ENCODE results near the gene CLDN9.

Gene CLDN9

GRCh38 chr16:3007059-3007956 is 5.4 kb upstream of the CLDN9 start:
- Histone ChIP-seq H4K20me1 (peaks cover 0 to 5% (median 0%) of the 10 kb centered on the region in 11 experiments; a peak in 4 of 22 replicates), H3K27me3 (peaks cover 46 to 97% (median 82%) of the 10 kb centered on the region in 11 experiments), H3K9ac (peak overlapping the region in 8 of 11 experiments; percentile 4 to 53 (median 39); a peak in 13 of 22 replicates), H3K4me3 (peak overlapping the region; percentile 28 to 64 (median 46); a peak in 19 of 20 replicates), H3K9me3 (replicated peaks in 1 of 11) (no peaks in the 10 kb centered on the region), H3K4me1 (peaks cover 37 to 60% (median 42%) of the 10 kb centered on the region in 10 experiments), H3K4me2 (peak overlapping the region; percentile 89 to 100 (median 99)), H3K36me3 (no peaks in the 10 kb centered on the region), H3K27ac (peak overlapping the region in 7 of 11 experiments; percentile 20 to 57 (median 42); a peak in 7 of 22 replicates)
- no peak for TF ChIP-seq Cebpa-rat (IDR thresholded peaks at IDR 0.05)

DNA sequence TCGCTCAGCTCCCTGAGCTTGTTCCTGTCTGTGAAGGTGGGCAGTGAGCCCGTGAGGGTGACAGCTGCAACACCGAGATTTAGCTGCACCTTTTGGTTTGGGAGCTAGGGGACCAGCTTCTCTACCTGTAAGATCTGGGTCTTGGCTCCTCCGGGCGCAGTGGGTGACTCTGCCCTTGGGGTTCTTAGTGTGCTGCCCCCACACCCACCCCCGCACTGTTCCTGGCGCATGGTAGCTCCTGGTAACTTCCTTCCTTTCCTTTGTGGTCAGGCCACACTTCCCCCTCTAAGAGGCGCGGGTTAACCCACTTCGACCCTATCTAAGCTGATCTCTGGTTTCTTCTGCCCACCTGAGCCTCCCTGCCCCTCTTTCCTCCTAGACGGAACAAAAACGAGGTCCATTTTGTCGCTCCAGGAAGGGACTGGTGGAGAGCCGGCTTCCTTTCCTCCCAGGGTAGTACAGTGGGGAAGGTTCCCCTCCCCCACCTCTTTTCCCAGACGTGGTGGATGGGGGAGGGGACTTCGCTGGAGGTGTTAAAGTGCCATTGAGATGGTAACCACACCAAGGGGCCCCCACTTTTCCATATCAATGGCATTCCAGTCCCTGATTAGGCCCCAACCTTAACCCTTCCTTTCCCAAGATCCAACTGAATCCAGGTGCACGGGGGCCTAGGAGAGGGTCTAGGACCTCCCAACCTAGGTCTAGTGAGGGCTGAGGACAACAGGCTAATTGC is 4.6 kb upstream of the CLDN9 start:
- Histone ChIP-seq H3K9ac (peak overlapping the region in 9 of 11 experiments; percentile 4 to 53 (median 37); a peak in 14 of 22 replicates), H3K36me3 (no peaks in the 10 kb centered on the region), H3K27me3 (peaks cover 54 to 97% (median 82%) of the 10 kb centered on the region in 11 experiments), H3K27ac (peak overlapping the region in 9 of 11 experiments; percentile 20 to 58 (median 42); a peak in 14 of 22 replicates), H3K4me1 (peaks cover 41 to 64% (median 49%) of the 10 kb centered on the region in 10 experiments), H3K9me3 (replicated peaks in 1 of 11) (no peaks in the 10 kb centered on the region), H3K4me3 (peak overlapping the region; percentile 28 to 64 (median 46)), H3K4me2 (peak overlapping the region; percentile 89 to 100 (median 99)), H4K20me1 (peaks cover 0 to 9% (median 0%) of the 10 kb centered on the region in 11 experiments; a peak in 6 of 22 replicates)
- TF ChIP-seq Cebpa-rat (IDR thresholded peaks at IDR 0.05) = no peak

GRCh38 chr16:3008690-3009037 is 4.1 kb upstream of the CLDN9 start:
- Histone ChIP-seq H3K9me3 (replicated peaks in 1 of 11) (no peaks in the 10 kb centered on the region), H3K9ac (peak overlapping the region in 1 of 11 experiments; percentile 48; a peak in 1 of 22 replicates), H3K4me3 (peak overlapping the region in 7 of 10 experiments; percentile 39 to 64 (median 47); a peak in 9 of 20 replicates), H3K4me1 (peaks cover 41 to 65% (median 50%) of the 10 kb centered on the region in 10 experiments), H3K36me3 (no peaks in the 10 kb centered on the region), H3K27me3 (peaks cover 59 to 98% (median 84%) of the 10 kb centered on the region in 11 experiments), H4K20me1 (peaks cover 0 to 14% (median 0%) of the 10 kb centered on the region in 11 experiments; a peak in 6 of 22 replicates), H3K4me2 (peak overlapping the region; percentile 89 to 100 (median 99)), H3K27ac (peak overlapping the region in 7 of 11 experiments; percentile 25 to 58 (median 43); a peak in 9 of 22 replicates)
- no peak for TF ChIP-seq Cebpa-rat (IDR thresholded peaks at IDR 0.05)

- Histone ChIP-seq H3K36me3 (no peaks in the 10 kb centered on the region), H3K4me1 (peaks cover 41 to 60% (median 50%) of the 10 kb centered on the region in 10 experiments), H3K27me3 (peaks cover 63 to 99% (median 85%) of the 10 kb centered on the region in 11 experiments), H3K4me2 (peak overlapping the region in 6 of 11 experiments; percentile 94 to 99 (median 98); a peak in 10 of 22 replicates), H3K4me3 (no peak overlapping the region), H3K9ac (no peak overlapping the region), H4K20me1 (peaks cover 0 to 15% (median 0%) of the 10 kb centered on the region in 11 experiments; a peak in 5 of 22 replicates), H3K9me3 (replicated peaks in 1 of 11) (no peaks in the 10 kb centered on the region), H3K27ac (no peak overlapping the region)
- TF ChIP-seq Cebpa-rat (IDR thresholded peaks at IDR 0.05) = no peak
Measured at GRCh38 chr16:3009568-3010390, 2.9 kb upstream of the CLDN9 start.

DNA sequence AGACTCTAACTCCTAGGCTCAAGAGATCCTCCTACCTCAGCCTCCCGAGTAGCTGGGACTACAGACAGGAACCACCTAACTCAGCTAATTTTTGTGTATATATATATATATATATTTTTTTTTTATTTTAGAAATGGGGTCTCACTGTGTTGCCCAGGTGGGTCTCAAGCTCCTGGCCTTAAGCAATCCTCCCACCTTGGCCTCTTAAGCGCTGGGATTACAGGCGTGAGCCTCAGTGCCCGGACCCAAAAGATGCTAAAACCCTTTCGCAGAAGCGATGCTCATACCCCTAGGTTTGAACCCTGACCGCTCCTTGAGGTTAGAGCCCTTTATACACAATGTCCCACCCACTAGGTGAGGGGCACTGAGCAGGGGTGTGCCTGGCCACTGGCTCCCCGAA is 2.2 kb upstream of the CLDN9 start:
- Histone ChIP-seq H3K27me3 (peaks cover 56 to 99% (median 84%) of the 10 kb centered on the region in 11 experiments), H3K4me1 (peaks cover 37 to 57% (median 47%) of the 10 kb centered on the region in 10 experiments)
- no peak for TF ChIP-seq Cebpa-rat (IDR thresholded peaks at IDR 0.05)

DNA sequence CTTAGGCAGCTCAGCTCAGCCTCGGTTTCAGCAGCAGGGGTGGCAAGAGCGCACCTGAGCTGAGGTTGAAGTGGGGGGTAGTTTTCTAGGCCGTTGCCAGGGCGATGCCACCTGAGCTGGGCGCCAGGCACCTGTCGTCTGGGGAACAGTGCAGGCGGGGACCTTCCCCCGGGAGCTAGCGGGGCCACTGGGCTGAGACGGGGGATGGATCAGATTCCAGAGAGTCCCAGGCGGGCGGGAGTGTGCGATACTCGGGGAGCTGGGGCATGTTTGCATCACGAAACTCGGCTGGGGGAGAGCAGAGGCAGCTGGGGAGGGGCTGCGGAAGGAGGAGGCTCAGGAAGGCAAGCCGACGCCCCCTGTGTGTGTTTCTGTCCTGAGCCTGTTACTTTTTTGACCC is 477 bp upstream of the CLDN9 start:
- H3K27me3 ChIP-seq = peaks cover 41 to 86% (median 69%) of the 10 kb centered on the region in 11 experiments
- H4K20me1 ChIP-seq = peaks cover 0 to 15% (median 0%) of the 10 kb centered on the region in 11 experiments; a peak in 5 of 22 replicates
- no peaks in the 10 kb centered on the region for H3K9me3 ChIP-seq (replicated peaks in 1 of 11)
- peak overlapping the region in 10 of 11 experiments; percentile 0 to 66 (median 50); a peak in 16 of 22 replicates for H3K4me2 ChIP-seq
- H3K36me3 ChIP-seq = no peaks in the 10 kb centered on the region
- no peak overlapping the region; a peak in 1 of 22 replicates for H3K9ac ChIP-seq
- no peak for TF ChIP-seq Cebpa-rat (IDR thresholded peaks at IDR 0.05)
- H3K27ac ChIP-seq = no peak overlapping the region
- H3K4me1 ChIP-seq = peaks cover 21 to 41% (median 33%) of the 10 kb centered on the region in 10 experiments
- H3K4me3 ChIP-seq = no peak overlapping the region

More for the DNA sequence above, 2.2 kb upstream of the CLDN9 start:
- Histone ChIP-seq H3K9ac (no peak overlapping the region), H3K36me3 (no peaks in the 10 kb centered on the region), H4K20me1 (peaks cover 0 to 15% (median 0%) of the 10 kb centered on the region in 11 experiments; a peak in 5 of 22 replicates), H3K27ac (no peak overlapping the region), H3K4me2 (no peak overlapping the region), H3K9me3 (replicated peaks in 1 of 11) (no peaks in the 10 kb centered on the region), H3K4me3 (no peak overlapping the region)

GRCh38 chr16:3013491-3013951 is 798 bp downstream of the CLDN9 start:
- Histone ChIP-seq H3K27me3 (peaks cover 45 to 88% (median 63%) of the 10 kb centered on the region in 11 experiments), H4K20me1 (peaks cover 0 to 15% (median 0%) of the 10 kb centered on the region in 11 experiments; a peak in 5 of 22 replicates), H3K36me3 (no peaks in the 10 kb centered on the region), H3K9ac (no peak overlapping the region), H3K27ac (no peak overlapping the region), H3K4me3 (no peak overlapping the region), H3K4me2 (0 out of 22 replicates have a peak overlapping the region, but pooled peaks of 1 of the 11 experiments have one; percentile 46), H3K4me1 (peaks cover 12 to 34% (median 25%) of the 10 kb centered on the region in 10 experiments), H3K9me3 (replicated peaks in 1 of 11) (no peaks in the 10 kb centered on the region)
- TF ChIP-seq Cebpa-rat (IDR thresholded peaks at IDR 0.05) = no peak

Measured in BLaER1 treated with 17β-estradiol and CSF1 and Interleukin-3, amounts not matched to agents 10 nM and 100 nM (cell line).